ENCODE results near the gene BCL11A. TPM values are rescaled to one million over a fixed set of nuclear protein-coding genes. Genes with fewer than 3 reads are reported as not detected.

Gene BCL11A
- total and polyA plus RNA-seq, 2 of the 13 experiments (the other 11 are each of a cell fraction or from before 2014, with no cell fraction given): not detected

GRCh38 chr2:60480089-60480773 lies 73.2 kb downstream of the BCL11A start (continued):
- TF ChIP-seq, protein P1, sequence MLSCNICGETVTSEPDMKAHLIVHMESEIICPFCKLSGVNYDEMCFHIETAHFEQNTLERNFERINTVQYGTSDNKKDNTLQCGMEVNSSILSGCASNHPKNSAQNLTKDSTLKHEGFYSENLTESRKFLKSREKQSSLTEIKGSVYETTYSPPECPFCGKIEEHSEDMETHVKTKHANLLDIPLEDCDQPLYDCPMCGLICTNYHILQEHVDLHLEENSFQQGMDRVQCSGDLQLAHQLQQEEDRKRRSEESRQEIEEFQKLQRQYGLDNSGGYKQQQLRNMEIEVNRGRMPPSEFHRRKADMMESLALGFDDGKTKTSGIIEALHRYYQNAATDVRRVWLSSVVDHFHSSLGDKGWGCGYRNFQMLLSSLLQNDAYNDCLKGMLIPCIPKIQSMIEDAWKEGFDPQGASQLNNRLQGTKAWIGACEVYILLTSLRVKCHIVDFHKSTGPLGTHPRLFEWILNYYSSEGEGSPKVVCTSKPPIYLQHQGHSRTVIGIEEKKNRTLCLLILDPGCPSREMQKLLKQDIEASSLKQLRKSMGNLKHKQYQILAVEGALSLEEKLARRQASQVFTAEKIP (CRISPR knock-in tag; IDR thresholded peaks at IDR 0.05; ENCODE audit: borderline replicate concordance): no peak
- TF ChIP-seq, protein P2, sequence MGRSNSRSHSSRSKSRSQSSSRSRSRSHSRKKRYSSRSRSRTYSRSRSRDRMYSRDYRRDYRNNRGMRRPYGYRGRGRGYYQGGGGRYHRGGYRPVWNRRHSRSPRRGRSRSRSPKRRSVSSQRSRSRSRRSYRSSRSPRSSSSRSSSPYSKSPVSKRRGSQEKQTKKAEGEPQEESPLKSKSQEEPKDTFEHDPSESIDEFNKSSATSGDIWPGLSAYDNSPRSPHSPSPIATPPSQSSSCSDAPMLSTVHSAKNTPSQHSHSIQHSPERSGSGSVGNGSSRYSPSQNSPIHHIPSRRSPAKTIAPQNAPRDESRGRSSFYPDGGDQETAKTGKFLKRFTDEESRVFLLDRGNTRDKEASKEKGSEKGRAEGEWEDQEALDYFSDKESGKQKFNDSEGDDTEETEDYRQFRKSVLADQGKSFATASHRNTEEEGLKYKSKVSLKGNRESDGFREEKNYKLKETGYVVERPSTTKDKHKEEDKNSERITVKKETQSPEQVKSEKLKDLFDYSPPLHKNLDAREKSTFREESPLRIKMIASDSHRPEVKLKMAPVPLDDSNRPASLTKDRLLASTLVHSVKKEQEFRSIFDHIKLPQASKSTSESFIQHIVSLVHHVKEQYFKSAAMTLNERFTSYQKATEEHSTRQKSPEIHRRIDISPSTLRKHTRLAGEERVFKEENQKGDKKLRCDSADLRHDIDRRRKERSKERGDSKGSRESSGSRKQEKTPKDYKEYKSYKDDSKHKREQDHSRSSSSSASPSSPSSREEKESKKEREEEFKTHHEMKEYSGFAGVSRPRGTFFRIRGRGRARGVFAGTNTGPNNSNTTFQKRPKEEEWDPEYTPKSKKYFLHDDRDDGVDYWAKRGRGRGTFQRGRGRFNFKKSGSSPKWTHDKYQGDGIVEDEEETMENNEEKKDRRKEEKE (IDR thresholded peaks at IDR 0.05): no peak
- peak; percentile 72 for TF ChIP-seq CEBPG (CRISPR knock-in tag; IDR thresholded peaks at IDR 0.05)
- no peak for TF ChIP-seq ZFP41 (CRISPR knock-in tag; IDR thresholded peaks at IDR 0.05; ENCODE audit: borderline replicate concordance)
- TF ChIP-seq ZFP37 (CRISPR knock-in tag; IDR thresholded peaks at IDR 0.05; ENCODE audit: borderline replicate concordance): 0 out of 2 replicates have a peak, but pooled peaks have one; percentile 72
- TF ChIP-seq MAFG (CRISPR knock-in tag; IDR thresholded peaks at IDR 0.05): no peak
- TF ChIP-seq, protein P3, sequence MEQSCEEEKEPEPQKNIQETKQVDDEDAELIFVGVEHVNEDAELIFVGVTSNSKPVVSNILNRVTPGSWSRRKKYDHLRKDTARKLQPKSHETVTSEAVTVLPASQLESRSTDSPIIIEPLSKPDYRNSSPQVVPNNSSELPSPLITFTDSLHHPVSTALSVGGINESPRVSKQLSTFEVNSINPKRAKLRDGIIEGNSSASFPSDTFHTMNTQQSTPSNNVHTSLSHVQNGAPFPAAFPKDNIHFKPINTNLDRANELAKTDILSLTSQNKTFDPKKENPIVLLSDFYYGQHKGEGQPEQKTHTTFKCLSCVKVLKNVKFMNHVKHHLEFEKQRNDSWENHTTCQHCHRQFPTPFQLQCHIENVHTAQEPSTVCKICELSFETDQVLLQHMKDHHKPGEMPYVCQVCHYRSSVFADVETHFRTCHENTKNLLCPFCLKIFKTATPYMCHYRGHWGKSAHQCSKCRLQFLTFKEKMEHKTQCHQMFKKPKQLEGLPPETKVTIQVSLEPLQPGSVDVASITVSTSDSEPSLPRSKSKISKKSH (CRISPR knock-in tag; IDR thresholded peaks at IDR 0.05; ENCODE audit: borderline replicate concordance): no peak
- TF ChIP-seq RAD51 (IDR thresholded peaks at IDR 0.05; ENCODE audit: borderline replicate concordance): no peak
- no peak for TF ChIP-seq MAFK (conservative IDR thresholded peaks at IDR 0.05 in 1 of 2, IDR thresholded peaks at IDR 0.05 in 1 of 2; ENCODE audit: low read length in 2 of 2)
- TF ChIP-seq ZNF570 (CRISPR knock-in tag; IDR thresholded peaks at IDR 0.05; ENCODE audit: borderline replicate concordance): no peak
- TF ChIP-seq TMF1 (CRISPR knock-in tag; IDR thresholded peaks at IDR 0.05; ENCODE audit: low read depth): no peak
- TF ChIP-seq MED13 (CRISPR knock-in tag; IDR thresholded peaks at IDR 0.05): 0 out of 2 replicates have a peak, but pooled peaks have one; percentile 44
- TF ChIP-seq TGIF2 (CRISPR knock-in tag; IDR thresholded peaks at IDR 0.05): no peak
- TF ChIP-seq POGK (CRISPR knock-in tag; conservative IDR thresholded peaks at IDR 0.05): peak; percentile 60; the same call in 1 of the 2 replicates
- TF ChIP-seq CCAR2 (optimal IDR thresholded peaks at IDR 0.05; ENCODE audit: low read depth, low read length): no peak
- TF ChIP-seq, protein P4, sequence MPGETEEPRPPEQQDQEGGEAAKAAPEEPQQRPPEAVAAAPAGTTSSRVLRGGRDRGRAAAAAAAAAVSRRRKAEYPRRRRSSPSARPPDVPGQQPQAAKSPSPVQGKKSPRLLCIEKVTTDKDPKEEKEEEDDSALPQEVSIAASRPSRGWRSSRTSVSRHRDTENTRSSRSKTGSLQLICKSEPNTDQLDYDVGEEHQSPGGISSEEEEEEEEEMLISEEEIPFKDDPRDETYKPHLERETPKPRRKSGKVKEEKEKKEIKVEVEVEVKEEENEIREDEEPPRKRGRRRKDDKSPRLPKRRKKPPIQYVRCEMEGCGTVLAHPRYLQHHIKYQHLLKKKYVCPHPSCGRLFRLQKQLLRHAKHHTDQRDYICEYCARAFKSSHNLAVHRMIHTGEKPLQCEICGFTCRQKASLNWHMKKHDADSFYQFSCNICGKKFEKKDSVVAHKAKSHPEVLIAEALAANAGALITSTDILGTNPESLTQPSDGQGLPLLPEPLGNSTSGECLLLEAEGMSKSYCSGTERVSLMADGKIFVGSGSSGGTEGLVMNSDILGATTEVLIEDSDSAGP (CRISPR knock-in tag; IDR thresholded peaks at IDR 0.05; ENCODE audit: borderline replicate concordance): 0 out of 2 replicates have a peak, but pooled peaks have one; percentile 1
- TF ChIP-seq ZNF816 (CRISPR knock-in tag; IDR thresholded peaks at IDR 0.05; ENCODE audit: borderline replicate concordance): no peak
- TF ChIP-seq ZNF121 (CRISPR knock-in tag; IDR thresholded peaks at IDR 0.05): no peak
- TF ChIP-seq EHMT2 (IDR thresholded peaks at IDR 0.05; ENCODE audit: borderline replicate concordance, low read depth, low read length): peak; percentile 64; the same call in 1 of the 2 replicates

Measured in HepG2 (cell line).